Ovary (tissue), 9 donors: ENCODE results near the gene ERMARD. TPM values are rescaled to one million over a fixed set of nuclear protein-coding genes. Genes with fewer than 3 reads are reported as not detected.
A peak's percentile ranks its signal among the peaks of the same experiment; 100 is the strongest.

Experiments
- DNase-seq, 5 donors: peaks; one replicate each; pipeline ENCODE4 v3.0.0-alpha.2; 2019 to 2020
- H3K27ac ChIP-seq, 2 donors: fragments of 200-600 bp; one replicate each; pipeline versions ENCODE4 v1.5.1 to v1.8.0; 2019 to 2022
- H3K27me3 ChIP-seq: fragments of 200-600 bp; one replicate; pipeline ENCODE4 v1.8.0; 2022
- H3K36me3 ChIP-seq: fragments of 200-600 bp; sonication (generic); one replicate; pipeline ENCODE4 v1.5.1; 2019
- H3K4me1 ChIP-seq: one replicate; pipeline ENCODE4 v1.8.1; 2013; ENCODE audit warnings: mild to moderate bottlenecking, moderate library complexity; ENCODE audit not compliant: insufficient read depth
- H3K4me3 ChIP-seq: fragments of 200-600 bp; sonication (generic); one replicate; pipeline ENCODE4 v1.5.1; 2017
- H3K9me3 ChIP-seq, 2 donors: fragments of 200-600 bp in 1 of 2; sonication (generic) in 1 of 2; one replicate each; pipeline versions ENCODE4 v1.5.1 to v1.8.1; 2013 to 2019; ENCODE audit warnings: mild to moderate bottlenecking in 1 of 2, moderate library complexity in 1 of 2
- EP300 ChIP-seq: sonication (generic); formaldehyde crosslinking; IDR thresholded peaks from one replicate; pipeline ENCODE4 v1.6.1; 2017; ENCODE audit warnings: antibody characterized with exemption
- POLR2A ChIP-seq: fragments of 450-650 bp; IDR thresholded peaks from one replicate; pipeline ENCODE4 v1.6.1; 2017; ENCODE audit warnings: antibody characterized with exemption, mild to moderate bottlenecking, moderate library complexity
- WGBS, 3 donors: extraction: QIAGEN DNeasy Blood & Tissue Kit in 1 of 3; methylation state at CpG; one replicate each; pipeline versions ENCODE4 v1.1.5 to v1.1.7; 2013 to 2017; 5-methylcytosine and 5-hydroxymethylcytosine counted together
- intact Hi-C, 4 donors: fragments of 100-400 bp; cut with DNase I; formaldehyde crosslinking; loops; one replicate each; pipeline versions ENCODE4 v1.11.0 to v1.15.1; 2022 to 2023
- polyA plus RNA-seq, 2 donors: library from polyadenylated mRNA; stranded (reverse); fragments of 200-250 nt in 1 of 2; fragments of 350-450 nt in 1 of 2; fragmentation: Illumina TruSeq in 1 of 2; extraction: RNeasy Lipid Tissue Mini Kit (QIAGEN cat#74804) in 1 of 2; gene quantifications; one replicate each; pipeline ENCODE4 v1.2.3, GENCODE V29; 2013 to 2014
- total RNA-seq, 7 donors: library from RNA; depleted of rRNA in 2 of 7; stranded (reverse); fragments of >200 nt in 2 of 7; fragmentation: NEBNext Ultra II Directional in 3 of 7; extraction: Animal tissue kit (Norgen Biotek cat#: 25700) in 3 of 7; gene quantifications; one replicate each; pipeline versions ENCODE4 v1.1.0 to v1.2.4, GENCODE V29; 2016 to 2023
- TF ChIP-seq, protein P1 (sequence below), 3 donors: fragments of 450-650 bp in 2 of 3; fragments of 200-600 bp in 1 of 3; IDR thresholded peaks; one replicate each; pipeline versions ENCODE4 v1.5.1 to v1.8.0; 2016 to 2022; ENCODE audit warnings: antibody characterized with exemption in 3 of 3, mild to moderate bottlenecking in 1 of 3
- donor health status: DM: no; HTN: no; CAD: no; lungs with moderate emphysema.
- donor health status: DM: no; HTN: no; CAD: no.
- donor health status: Bipolar disorder and iron deficiency.
- donor health status: DM: yes; HTN: yes; CAD: no.
- donor health status: DM: no; HTN: no; CAD: no.
- donor health status: DM: yes; HTN: yes; CAD: no.

Gene ERMARD
- total and polyA plus RNA-seq, 9 donors = 15.9 to 38.0 (median 27.0) TPM

- H3K36me3 ChIP-seq = no peaks in the 10 kb centered on the region
- peaks cover 3% of the 10 kb centered on the region for H3K4me1 ChIP-seq
- DNase-seq = peak; percentile 60 to 83 (median 77)
- intact Hi-C loops = loop anchor here in 1 of 4 donors (10.0 kb wide), 1 partner anchor 490 kb away; no protein-coding TSS in a partner anchor
- no peaks in the 10 kb centered on the region for H3K9me3 ChIP-seq
- TF ChIP-seq POLR2A (no peak), EP300 (no peak)
- TF ChIP-seq, protein P1, sequence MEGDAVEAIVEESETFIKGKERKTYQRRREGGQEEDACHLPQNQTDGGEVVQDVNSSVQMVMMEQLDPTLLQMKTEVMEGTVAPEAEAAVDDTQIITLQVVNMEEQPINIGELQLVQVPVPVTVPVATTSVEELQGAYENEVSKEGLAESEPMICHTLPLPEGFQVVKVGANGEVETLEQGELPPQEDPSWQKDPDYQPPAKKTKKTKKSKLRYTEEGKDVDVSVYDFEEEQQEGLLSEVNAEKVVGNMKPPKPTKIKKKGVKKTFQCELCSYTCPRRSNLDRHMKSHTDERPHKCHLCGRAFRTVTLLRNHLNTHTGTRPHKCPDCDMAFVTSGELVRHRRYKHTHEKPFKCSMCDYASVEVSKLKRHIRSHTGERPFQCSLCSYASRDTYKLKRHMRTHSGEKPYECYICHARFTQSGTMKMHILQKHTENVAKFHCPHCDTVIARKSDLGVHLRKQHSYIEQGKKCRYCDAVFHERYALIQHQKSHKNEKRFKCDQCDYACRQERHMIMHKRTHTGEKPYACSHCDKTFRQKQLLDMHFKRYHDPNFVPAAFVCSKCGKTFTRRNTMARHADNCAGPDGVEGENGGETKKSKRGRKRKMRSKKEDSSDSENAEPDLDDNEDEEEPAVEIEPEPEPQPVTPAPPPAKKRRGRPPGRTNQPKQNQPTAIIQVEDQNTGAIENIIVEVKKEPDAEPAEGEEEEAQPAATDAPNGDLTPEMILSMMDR (IDR thresholded peaks at IDR 0.05) = no peak
- peak within 1 kb of the TSS; percentile 86 to 96 for H3K27ac ChIP-seq
- H3K4me3 ChIP-seq = peak within 1 kb of the TSS; percentile 77
- 1 to 2% (median 1%) methylated on average over 17 to 86 of the region's 89 CpGs for WGBS, 3 donors
- no peaks in the 10 kb centered on the region for H3K27me3 ChIP-seq
Observed at GRCh38 chr6:169724494-169725124, 26.8 kb upstream of the ERMARD start, which contains the start of gene PHF10. TSS of gene PHF10 (minus strand) at chr6:169724500. CDS start at chr6:169723931, 569 bp downstream.

- intact Hi-C loops = loop anchor here in 1 of 4 donors (10.0 kb wide), 1 partner anchor 491 kb away; no protein-coding TSS in a partner anchor
- H3K4me3 ChIP-seq = peak overlapping the region; percentile 69
Observed at GRCh38 chr6:169725125-169726048, 26.0 kb upstream of the ERMARD start.

GRCh38 chr6:169726049-169726400 lies 25.4 kb upstream of the ERMARD start:
- H3K27ac ChIP-seq = peak overlapping the region in 1 of 2 donors; percentile 96
- intact Hi-C loops = loop anchor here in 1 of 4 donors (10.0 kb wide), 1 partner anchor 491 kb away; no protein-coding TSS in a partner anchor
- no peak overlapping the region for H3K4me3 ChIP-seq
- H3K4me1 ChIP-seq = peaks cover 3% of the 10 kb centered on the region
- 95 to 98% (median 96%) methylated on average over 1 of the region's 1 CpG for WGBS, 3 donors
- TF ChIP-seq POLR2A (no peak), EP300 (no peak)
- TF ChIP-seq, protein P1 (IDR thresholded peaks at IDR 0.05) = no peak
- H3K36me3 ChIP-seq = no peaks in the 10 kb centered on the region
- H3K27me3 ChIP-seq = no peaks in the 10 kb centered on the region
- no peaks in the 10 kb centered on the region for H3K9me3 ChIP-seq
- DNase-seq = no peak

More at GRCh38 chr6:169725125-169726048, 26.0 kb upstream of the ERMARD start:
- H3K27ac ChIP-seq = peak overlapping the region; percentile 86 to 96
- no peak for TF ChIP-seq EP300
- no peak for TF ChIP-seq POLR2A
- TF ChIP-seq, protein P1 (IDR thresholded peaks at IDR 0.05) = no peak
- 11 to 14% (median 12%) methylated on average over 29 of the region's 29 CpGs for WGBS, 3 donors
- H3K4me1 ChIP-seq = peaks cover 3% of the 10 kb centered on the region
- peak; percentile 75 to 82 (median 80) for DNase-seq
- H3K27me3 ChIP-seq = no peaks in the 10 kb centered on the region
- H3K36me3 ChIP-seq = no peaks in the 10 kb centered on the region
- H3K9me3 ChIP-seq = no peaks in the 10 kb centered on the region

DNA sequence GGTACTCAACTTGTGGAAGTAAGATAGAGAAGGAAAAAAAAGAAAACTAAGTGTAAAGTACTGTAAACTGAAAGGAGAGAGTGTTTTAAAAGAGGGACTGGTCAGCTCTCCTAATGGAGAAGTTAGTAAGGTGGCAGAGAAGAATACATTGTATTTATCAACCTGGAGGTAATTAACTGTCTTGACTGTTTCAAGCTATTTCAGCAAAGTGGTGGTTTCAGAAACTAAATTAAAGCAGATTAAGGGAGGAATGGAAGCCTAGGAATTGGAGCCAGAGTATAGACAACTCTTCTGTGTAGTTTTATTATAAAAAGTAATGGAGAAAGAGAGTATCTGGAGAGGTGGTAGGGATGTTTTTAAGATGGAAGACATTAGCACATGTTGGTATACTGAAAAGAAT lies 24.5 kb upstream of the ERMARD start:
- no peaks in the 10 kb centered on the region for H3K36me3 ChIP-seq
- intact Hi-C loops = loop anchor here in 1 of 4 donors (10.0 kb wide), 1 partner anchor 492 kb away; no protein-coding TSS in a partner anchor
- H3K9me3 ChIP-seq = no peaks in the 10 kb centered on the region
- no peak for DNase-seq
- H3K4me3 ChIP-seq = no peak overlapping the region
- H3K27me3 ChIP-seq = no peaks in the 10 kb centered on the region
- TF ChIP-seq POLR2A (no peak), EP300 (no peak)
- TF ChIP-seq, protein P1 (IDR thresholded peaks at IDR 0.05) = no peak
- H3K4me1 ChIP-seq = peaks cover 2% of the 10 kb centered on the region
- H3K27ac ChIP-seq = no peak overlapping the region
